NCI-H2196 (cell line): ENCODE data around the gene CD164.
"Not testable (repeated sequence)": the region's sequence is repeated elsewhere in the genome, so short reads cannot be mapped to it uniquely, and the experiment has no call there.

Experiments
- DNase-seq: peaks from one replicate; lab custom pipeline; 2025; ENCODE audit not compliant: unreplicated experiment; lab: John Stamatoyannopoulos, UW

Gene CD164

GRCh38 chr6:109377717-109378116 is 4.5 kb downstream of the CD164 start:
- no peak for DNase-seq

GRCh38 chr6:109374326-109374892 is 7.9 kb downstream of the CD164 start:
- DNase-seq: no peak

GRCh38 chr6:109373762-109374161 is 8.5 kb downstream of the CD164 start:
- DNase-seq: no peak

GRCh38 chr6:109373331-109373730 is 8.9 kb downstream of the CD164 start:
- no peak for DNase-seq

DNA sequence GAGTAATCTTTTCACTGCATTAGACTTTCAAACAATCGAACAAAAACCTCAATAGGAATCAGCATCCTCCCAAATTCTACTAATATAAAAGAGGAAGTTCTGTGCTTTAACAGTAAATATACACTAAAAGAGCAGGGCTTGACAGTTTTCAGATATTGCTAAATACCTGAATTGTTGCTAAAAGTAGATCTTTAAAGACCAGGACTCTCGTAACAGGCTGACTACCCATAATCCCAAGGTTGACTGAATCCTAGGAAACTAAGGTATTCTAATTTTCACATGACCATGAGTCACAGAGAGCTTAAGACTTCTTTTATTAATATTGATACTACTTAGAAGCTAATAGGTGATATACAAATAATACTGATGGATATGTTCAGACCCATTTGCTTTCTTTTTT is 10.1 kb downstream of the CD164 start:
- no peak for DNase-seq

DNA sequence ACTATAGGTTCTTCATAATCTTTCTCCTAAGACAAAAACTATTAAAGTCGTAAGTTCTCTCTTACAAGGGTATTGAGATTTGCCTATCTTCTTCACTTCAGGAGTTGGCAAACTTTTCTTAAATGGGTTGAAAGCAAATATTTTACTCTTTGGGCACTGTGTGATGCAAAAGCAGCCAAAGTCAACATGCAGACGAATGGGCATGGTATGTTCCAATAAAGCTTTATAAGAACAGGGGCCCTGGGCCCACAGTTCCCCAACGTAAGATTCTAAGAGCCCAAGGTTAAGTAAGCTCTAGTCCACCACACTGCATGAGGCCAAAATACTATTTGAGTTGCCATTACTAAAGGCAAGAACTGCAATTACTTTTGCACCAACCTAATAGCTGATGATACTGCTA is 11.5 kb downstream of the CD164 start:
- DNase-seq: no peak

- no peak for DNase-seq
These were observed 11.9 kb downstream of the CD164 start for GRCh38 chr6:109370336-109370735.

- no peak for DNase-seq
These were observed 12.5 kb downstream of the CD164 start for GRCh38 chr6:109369728-109370127.

GRCh38 chr6:109364382-109365078 is 17.7 kb downstream of the CD164 start:
- not testable (repeated sequence) for DNase-seq

- DNase-seq: no peak
These were observed 18.5 kb downstream of the CD164 start for GRCh38 chr6:109363753-109364152.

DNA sequence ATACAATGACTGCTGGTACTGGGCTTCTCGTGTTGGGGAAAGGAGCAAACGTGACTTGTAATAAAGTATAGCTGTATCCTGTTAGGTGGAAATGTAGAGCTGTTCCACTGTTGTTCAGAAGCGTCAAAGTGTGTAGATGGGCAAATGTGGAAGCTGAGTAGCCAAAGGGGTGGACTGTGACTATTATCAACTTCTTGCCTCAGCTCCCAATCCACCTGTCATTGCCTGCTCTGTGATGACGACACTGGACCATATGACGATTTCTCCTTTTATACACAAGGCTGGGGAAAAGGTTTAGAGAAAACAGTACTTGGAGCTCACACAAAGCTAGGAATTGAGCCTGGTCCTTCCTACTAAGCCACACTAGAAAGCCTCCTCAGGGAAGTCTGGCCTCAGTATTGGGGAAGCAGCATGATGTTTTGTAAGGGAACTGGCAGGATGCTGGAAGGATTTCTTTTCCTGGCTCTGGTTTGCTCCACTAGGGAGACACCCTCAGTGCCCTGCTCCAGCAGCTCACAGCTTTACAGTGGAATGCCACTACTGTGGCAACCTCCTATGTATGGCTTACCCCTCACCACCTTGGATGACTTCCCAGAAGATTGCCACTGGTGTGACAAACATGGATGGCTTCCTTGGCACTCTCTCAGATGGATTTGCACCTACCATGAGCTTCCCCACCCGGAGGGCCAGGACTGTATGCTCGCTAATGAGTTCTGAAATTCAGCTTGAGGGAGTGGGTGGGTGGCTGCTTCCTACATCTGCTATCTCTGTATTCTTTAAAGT is 20.0 kb downstream of the CD164 start:
- no peak for DNase-seq

DNA sequence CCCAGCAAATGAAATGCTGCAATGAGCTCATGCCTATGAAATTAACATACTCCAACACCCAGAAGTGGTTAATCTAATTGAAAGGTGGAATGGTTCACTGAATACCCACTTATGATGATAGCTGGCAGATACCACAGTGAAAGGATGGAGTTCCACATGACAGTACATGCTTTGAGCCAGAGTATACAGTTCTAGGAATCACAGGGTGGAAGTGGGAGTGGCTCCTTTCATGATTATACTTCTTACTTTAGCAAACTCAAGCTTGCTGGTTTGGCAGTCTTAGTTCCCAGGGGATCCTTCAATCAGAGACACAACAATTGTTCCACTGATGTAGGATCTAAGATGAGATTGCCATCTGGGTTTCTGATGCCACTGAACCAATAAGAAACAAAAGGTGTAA is 21.5 kb downstream of the CD164 start:
- DNase-seq: no peak

GRCh38 chr6:109360281-109360680 is 22.0 kb downstream of the CD164 start:
- no peak for DNase-seq

DNA sequence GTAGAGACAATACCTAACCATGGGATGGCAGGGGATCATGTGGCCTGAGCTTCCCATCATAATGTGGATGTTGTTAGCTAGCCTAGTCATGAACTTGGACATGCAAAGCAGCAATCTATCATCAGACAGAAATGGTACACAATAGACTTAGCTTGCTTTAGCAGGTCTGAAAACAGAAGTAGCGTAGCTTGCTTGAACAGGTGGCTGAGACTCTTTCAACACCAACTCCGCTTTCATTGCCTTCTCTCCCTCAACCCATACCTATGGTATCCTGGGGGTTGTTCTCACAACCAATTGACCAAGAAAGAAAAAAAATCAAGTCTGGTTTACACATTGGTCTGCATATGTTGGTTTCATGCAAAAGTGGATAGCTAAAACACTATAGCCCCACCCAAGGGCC is 23.0 kb downstream of the CD164 start:
- DNase-seq: no peak

- DNase-seq: no peak
These were observed 24.1 kb downstream of the CD164 start for GRCh38 chr6:109358204-109358603.

GRCh38 chr6:109356237-109356636 is 26.0 kb downstream of the CD164 start:
- DNase-seq: no peak

DNA sequence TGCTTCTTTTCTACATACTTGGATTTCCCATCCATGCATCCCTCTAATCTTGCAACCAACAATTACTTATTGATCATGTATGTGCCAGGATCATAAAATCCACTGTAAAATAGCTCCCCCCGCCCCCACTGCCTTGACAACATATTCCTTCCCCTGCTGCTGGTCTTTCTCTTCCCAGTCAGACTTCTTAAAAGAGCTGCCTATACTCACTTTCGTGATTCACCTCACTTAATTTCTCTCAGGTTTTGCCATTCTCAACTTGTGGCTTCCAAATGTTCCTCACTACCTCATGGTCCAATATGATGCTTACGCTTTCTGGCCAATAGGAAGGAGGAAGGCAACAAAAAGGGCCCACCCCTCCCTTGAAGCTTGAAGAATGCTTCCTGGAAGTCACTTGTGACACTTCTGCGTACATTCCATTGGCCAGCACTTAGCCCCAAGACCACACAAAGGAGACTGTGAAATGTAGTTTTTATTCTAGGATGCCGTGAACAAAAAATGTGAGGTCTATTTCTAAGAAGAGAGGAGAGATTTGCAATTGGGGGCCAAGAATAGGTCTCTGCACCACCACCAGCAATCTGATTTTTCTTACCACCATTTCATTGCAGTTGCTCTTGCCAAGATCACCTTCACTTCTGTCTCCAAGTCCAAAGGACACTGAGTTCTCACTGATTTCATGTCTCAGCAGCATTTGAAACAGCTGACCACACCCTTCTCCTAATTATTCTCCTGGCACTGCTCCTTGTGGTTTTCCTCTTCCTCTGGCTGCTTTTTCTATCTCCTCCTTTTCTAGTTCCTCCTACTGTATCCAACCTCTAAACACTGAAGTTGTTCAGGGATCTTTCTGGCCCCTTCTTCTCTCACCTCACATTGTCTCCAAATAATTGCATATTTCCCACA is 30.8 kb downstream of the CD164 start:
- no peak for DNase-seq

- peak; percentile 89 for DNase-seq
These were observed 32.8 kb downstream of the CD164 start for GRCh38 chr6:109349419-109349987.

GRCh38 chr6:109348226-109348625 is 34.0 kb downstream of the CD164 start:
- no peak for DNase-seq

- DNase-seq: no peak
These were observed 34.5 kb downstream of the CD164 start for GRCh38 chr6:109347779-109348178.

- no peak for DNase-seq
These were observed 36.3 kb downstream of the CD164 start for GRCh38 chr6:109345986-109346385.
